GM23338 (cell line): ENCODE results near the gene ZSCAN26. TPM values are rescaled to one million over a fixed set of nuclear protein-coding genes. Genes with fewer than 3 reads are reported as not detected.

Experiments
- ATAC-seq: fragments of 200-7000 bp; cut with Tn5 transposase; 3 replicates; pipeline ENCODE4 v1.9.1; 2020
- DNase-seq: peaks from one replicate; pipeline ENCODE4 v3.0.0-alpha.2; 2015; ENCODE audit warnings: low spot score
- H2AFZ ChIP-seq: fragments of 200-600 bp; sonication (generic); 2 replicates; pipeline ENCODE4 v1.8.0; 2016; ENCODE audit warnings: antibody characterized with exemption, mild to moderate bottlenecking, moderate library complexity
- H3F3A ChIP-seq: fragments of 200-600 bp; sonication (generic); replicated peaks from 2 replicates; pipeline ENCODE4 v1.8.0; 2017; ENCODE audit warnings: antibody characterized with exemption, mixed run types, low read depth
- H3K27ac ChIP-seq: fragments of 200-600 bp; sonication (generic); 2 replicates; pipeline ENCODE4 v1.6.1; 2016; ENCODE audit warnings: low read depth
- H3K27me3 ChIP-seq: fragments of 200-600 bp; sonication (generic); 2 replicates; pipeline ENCODE4 v1.8.0; 2016; ENCODE audit warnings: mild to moderate bottlenecking, mixed run types, moderate library complexity; ENCODE audit not compliant: insufficient read depth
- H3K36me3 ChIP-seq: fragments of 200-600 bp; sonication (generic); 2 replicates; pipeline ENCODE4 v1.8.0; 2016; ENCODE audit warnings: mild to moderate bottlenecking; ENCODE audit not compliant: insufficient read depth
- H3K4me1 ChIP-seq: fragments of 200-600 bp; sonication (generic); 2 replicates; pipeline ENCODE4 v1.8.0; 2016; ENCODE audit warnings: mild to moderate bottlenecking, moderate library complexity; ENCODE audit not compliant: insufficient read depth
- H3K4me2 ChIP-seq: fragments of 200-600 bp; sonication (generic); 2 replicates; pipeline ENCODE4 v1.7.1; 2017; ENCODE audit warnings: mixed run types
- H3K4me3 ChIP-seq: fragments of 200-600 bp; sonication (generic); 2 replicates; pipeline ENCODE4 v1.6.1; 2016; ENCODE audit warnings: mixed run types
- H3K79me2 ChIP-seq: fragments of 200-600 bp; sonication (generic); replicated peaks from 2 replicates; pipeline ENCODE4 v1.8.0; 2017; ENCODE audit warnings: mild to moderate bottlenecking; ENCODE audit not compliant: insufficient read depth
- H3K9me2 ChIP-seq: fragments of 200-600 bp; sonication (generic); 2 replicates; pipeline ENCODE4 v1.8.0; 2017; ENCODE audit not compliant: insufficient read depth
- H4K20me1 ChIP-seq: fragments of 200-600 bp; sonication (generic); replicated peaks from 2 replicates; pipeline ENCODE4 v1.8.0; 2017; ENCODE audit warnings: mild to moderate bottlenecking; ENCODE audit not compliant: insufficient read depth
- H3K27ac Mint-ChIP-seq: 2 replicates; pipeline ENCODE4 v1.8.0; 2020; ENCODE audit warnings: inconsistent platforms, mild to moderate bottlenecking, moderate library complexity, mixed read lengths
- H3K27me3 Mint-ChIP-seq: 3 replicates; pipeline ENCODE4 v1.8.0; 2022; ENCODE audit warnings: low read depth, mild to moderate bottlenecking, moderate library complexity, mixed read lengths, inconsistent platforms; ENCODE audit not compliant: insufficient read depth, poor library complexity
- H3K36me3 Mint-ChIP-seq: 3 replicates; pipeline ENCODE4 v1.8.0; 2021; ENCODE audit warnings: low read depth, mild to moderate bottlenecking, inconsistent platforms, moderate library complexity, mixed read lengths
- H3K4me1 Mint-ChIP-seq: 3 replicates; pipeline ENCODE4 v1.8.0; 2020; ENCODE audit warnings: mild to moderate bottlenecking, inconsistent platforms, mixed read lengths
- H3K4me3 Mint-ChIP-seq: 3 replicates; pipeline ENCODE4 v1.8.0; 2021; ENCODE audit warnings: moderate library complexity, mild to moderate bottlenecking, inconsistent platforms, mixed read lengths
- H3K9me3 Mint-ChIP-seq: 3 replicates; pipeline ENCODE4 v1.8.0; 2020; ENCODE audit warnings: moderate library complexity, mild to moderate bottlenecking, inconsistent platforms, mixed read lengths
- CREB1 ChIP-seq: fragments of 250-450 bp; sonication (Bioruptor Pico); IDR thresholded peaks from 2 replicates; pipeline ENCODE4 v1.5.0; 2020; ENCODE audit warnings: low read depth, mild to moderate bottlenecking, moderate library complexity
- ETS1 ChIP-seq: IDR thresholded peaks from 2 replicates; pipeline ENCODE4 v1.6.1; 2016; ENCODE audit warnings: antibody characterized with exemption
- EZH2phosphoT487 ChIP-seq: fragments of 200-600 bp; sonication (generic); IDR thresholded peaks from one replicate; pipeline ENCODE4 v1.8.1; 2018; ENCODE audit warnings: antibody characterized with exemption; ENCODE audit not compliant: unreplicated experiment
- NANOG ChIP-seq: IDR thresholded peaks from 2 replicates; pipeline ENCODE4 v1.6.1; 2016; ENCODE audit warnings: antibody characterized with exemption, borderline replicate concordance
- ZNF114 ChIP-seq: fragments of 250-450 bp; sonication (Bioruptor Pico); IDR thresholded peaks from 2 replicates; pipeline ENCODE4 v1.5.0; 2020; ENCODE audit warnings: mild to moderate bottlenecking, moderate library complexity
- ZNF331 ChIP-seq: fragments of 250-450 bp; sonication (Bioruptor Pico); IDR thresholded peaks from 2 replicates; pipeline ENCODE4 v1.5.0; 2020; ENCODE audit warnings: low read depth, mild to moderate bottlenecking, moderate library complexity
- ZNF462 ChIP-seq: fragments of 250-450 bp; sonication (Bioruptor Pico); IDR thresholded peaks from 2 replicates; pipeline ENCODE4 v1.5.0; 2020; ENCODE audit warnings: mild to moderate bottlenecking, moderate library complexity
- polyA plus RNA-seq: library from polyadenylated mRNA; unstranded; fragments of >200 nt; fragmentation: Nextera tagmentation; extraction: Ambion mirVana; gene quantifications from 2 replicates; pipeline ENCODE4 v1.2.1, GENCODE V29; 2016
- total RNA-seq: library from RNA; depleted of rRNA; stranded (reverse); fragments of >200 nt; shearing (Covaris generic); gene quantifications from 2 replicates; pipeline ENCODE4 v1.2.3, GENCODE V29; 2014
- TF ChIP-seq, protein P1 (sequence below): IDR thresholded peaks from one replicate; pipeline ENCODE4 v1.6.1; 2018; ENCODE audit warnings: antibody characterized with exemption; ENCODE audit not compliant: unreplicated experiment

Gene ZSCAN26
- total and polyA plus RNA-seq, 2 experiments from 2014 or later = 6.5 to 10.2 TPM

DNA sequence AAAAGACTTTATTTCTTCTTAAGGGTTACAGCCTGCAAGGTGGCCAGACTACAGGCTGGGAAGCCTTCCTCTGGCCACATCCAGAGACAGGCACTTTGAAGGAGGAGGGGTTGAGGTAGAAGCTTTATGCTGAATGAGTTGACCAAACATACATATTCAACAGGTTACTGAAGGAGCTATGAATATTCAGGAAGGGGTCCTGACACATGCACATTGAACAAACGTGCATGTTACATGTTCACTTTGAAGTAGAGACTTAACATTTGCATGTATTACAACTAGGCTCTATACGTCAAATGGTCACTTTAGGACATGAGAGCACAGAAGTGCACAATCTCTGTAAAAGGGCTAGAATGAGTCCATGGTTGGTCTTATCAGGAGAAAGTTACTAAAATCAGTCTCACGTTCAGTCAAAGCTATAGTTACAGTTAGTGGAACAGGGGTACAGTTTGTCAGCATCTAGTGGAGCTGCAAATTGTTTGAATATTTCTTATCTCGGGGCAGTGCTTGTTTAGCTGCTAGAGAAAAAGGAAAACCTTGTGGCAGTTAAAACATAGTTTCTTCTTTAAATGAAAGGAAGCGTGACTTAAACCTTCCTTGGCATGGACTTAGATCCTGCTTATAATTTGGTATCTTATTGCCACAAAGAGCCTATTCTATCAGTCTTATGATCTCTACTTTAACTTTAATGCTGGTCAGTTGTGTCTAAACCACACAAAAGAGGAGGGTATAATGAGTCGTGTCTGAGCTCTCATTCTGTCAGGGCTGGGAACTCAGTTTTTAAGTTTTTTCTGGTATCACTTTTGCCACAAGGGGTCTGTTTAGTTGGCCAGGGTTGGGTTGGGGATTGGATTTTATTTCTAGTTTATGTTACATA, 46.4 kb upstream of the ZSCAN26 start:
- no peaks in the 10 kb centered on the region for H3F3A ChIP-seq
- Mint-ChIP-seq H3K4me1 (peaks cover 13% of the 10 kb centered on the region; the same call in 2 of the 3 replicates), H3K27me3 (peaks cover 38% of the 10 kb centered on the region), H3K4me3 (peak overlapping the region; percentile 21; the same call in 1 of the 3 replicates), H3K27ac (no peak overlapping the region), H3K9me3 (no peaks in the 10 kb centered on the region), H3K36me3 (no peaks in the 10 kb centered on the region)
- TF ChIP-seq CREB1 (no peak), ETS1 (no peak), ZNF462 (CRISPR knock-in tag) (no peak), EZH2phosphoT487 (no peak), NANOG (no peak), ZNF114 (CRISPR knock-in tag) (no peak), ZNF331 (CRISPR knock-in tag) (no peak)
- TF ChIP-seq, protein P1, sequence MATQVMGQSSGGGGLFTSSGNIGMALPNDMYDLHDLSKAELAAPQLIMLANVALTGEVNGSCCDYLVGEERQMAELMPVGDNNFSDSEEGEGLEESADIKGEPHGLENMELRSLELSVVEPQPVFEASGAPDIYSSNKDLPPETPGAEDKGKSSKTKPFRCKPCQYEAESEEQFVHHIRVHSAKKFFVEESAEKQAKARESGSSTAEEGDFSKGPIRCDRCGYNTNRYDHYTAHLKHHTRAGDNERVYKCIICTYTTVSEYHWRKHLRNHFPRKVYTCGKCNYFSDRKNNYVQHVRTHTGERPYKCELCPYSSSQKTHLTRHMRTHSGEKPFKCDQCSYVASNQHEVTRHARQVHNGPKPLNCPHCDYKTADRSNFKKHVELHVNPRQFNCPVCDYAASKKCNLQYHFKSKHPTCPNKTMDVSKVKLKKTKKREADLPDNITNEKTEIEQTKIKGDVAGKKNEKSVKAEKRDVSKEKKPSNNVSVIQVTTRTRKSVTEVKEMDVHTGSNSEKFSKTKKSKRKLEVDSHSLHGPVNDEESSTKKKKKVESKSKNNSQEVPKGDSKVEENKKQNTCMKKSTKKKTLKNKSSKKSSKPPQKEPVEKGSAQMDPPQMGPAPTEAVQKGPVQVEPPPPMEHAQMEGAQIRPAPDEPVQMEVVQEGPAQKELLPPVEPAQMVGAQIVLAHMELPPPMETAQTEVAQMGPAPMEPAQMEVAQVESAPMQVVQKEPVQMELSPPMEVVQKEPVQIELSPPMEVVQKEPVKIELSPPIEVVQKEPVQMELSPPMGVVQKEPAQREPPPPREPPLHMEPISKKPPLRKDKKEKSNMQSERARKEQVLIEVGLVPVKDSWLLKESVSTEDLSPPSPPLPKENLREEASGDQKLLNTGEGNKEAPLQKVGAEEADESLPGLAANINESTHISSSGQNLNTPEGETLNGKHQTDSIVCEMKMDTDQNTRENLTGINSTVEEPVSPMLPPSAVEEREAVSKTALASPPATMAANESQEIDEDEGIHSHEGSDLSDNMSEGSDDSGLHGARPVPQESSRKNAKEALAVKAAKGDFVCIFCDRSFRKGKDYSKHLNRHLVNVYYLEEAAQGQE = no peak
- H3K4me2 ChIP-seq = no peak overlapping the region
- ATAC-seq (no peak), DNase-seq (no peak)
- peaks cover 15% of the 10 kb centered on the region; the same call in 1 of the 2 replicates for H3K4me1 ChIP-seq
- H3K4me3 ChIP-seq = no peak overlapping the region
- no peak overlapping the region for H3K27ac ChIP-seq
- no peak overlapping the region for H2AFZ ChIP-seq
- H4K20me1 ChIP-seq = no peaks in the 10 kb centered on the region
- peaks cover 74% of the 10 kb centered on the region for H3K27me3 ChIP-seq
- H3K9me2 ChIP-seq = no peaks in the 10 kb centered on the region
- H3K36me3 ChIP-seq = no peaks in the 10 kb centered on the region
- no peaks in the 10 kb centered on the region for H3K79me2 ChIP-seq
